Right lobe of liver (tissue), 4 donors: Measurements from ENCODE around the gene ZDHHC22.

Source experiments
- CTCF ChIP-seq, 4 donors: fragments of 200-600 bp in 3 of 4; fragments of 450-650 bp in 1 of 4; IDR thresholded peaks; one replicate each; pipeline versions ENCODE4 v1.5.1 to v1.8.0; 2016 to 2022; ENCODE audit warnings: antibody characterized with exemption in 4 of 4, mild to moderate bottlenecking in 2 of 4
- POLR2A ChIP-seq: fragments of 450-650 bp; IDR thresholded peaks from one replicate; pipeline ENCODE4 v1.6.1; 2017; ENCODE audit warnings: antibody characterized with exemption, mild to moderate bottlenecking
- donor health status: DM: no; HTN: no; CAD: no.
- donor health status: DM: no; HTN: no; CAD: no.
- donor health status: DM: no; HTN: yes; CAD: no.

- TF ChIP-seq POLR2A (no peak), CTCF (IDR thresholded peaks at IDR 0.05) (no peak)
Measured at GRCh38 chr14:77083082-77083481, 58.5 kb downstream of the ZDHHC22 start.
